GM23338 (cell line): Measurements from ENCODE around the gene FOXL1.
A peak's percentile ranks its signal among the peaks of the same experiment; 100 is the strongest.

Experiments used
- CTCF ChIP-seq, 2 experiments: fragments of 200-600 bp in 1 of 2; sonication (generic) in 1 of 2; conservative IDR thresholded peaks; 2 replicates each; pipeline versions ENCODE4 v1.5.1 to v1.6.1; 2016 to 2017; ENCODE audit warnings: antibody characterized with exemption in 2 of 2, low read depth in 2 of 2, mild to moderate bottlenecking in 2 of 2, moderate library complexity in 1 of 2
- ETS1 ChIP-seq: IDR thresholded peaks from 2 replicates; pipeline ENCODE4 v1.6.1; 2016; ENCODE audit warnings: antibody characterized with exemption
- EZH2 ChIP-seq: fragments of 200-600 bp; sonication (generic); IDR thresholded peaks from one replicate; pipeline ENCODE4 v1.8.0; 2017; ENCODE audit warnings: antibody characterized with exemption, mild to moderate bottlenecking, low read depth; ENCODE audit not compliant: unreplicated experiment
- EZH2phosphoT487 ChIP-seq: fragments of 200-600 bp; sonication (generic); IDR thresholded peaks from one replicate; pipeline ENCODE4 v1.8.1; 2018; ENCODE audit warnings: antibody characterized with exemption; ENCODE audit not compliant: unreplicated experiment
- JUNB ChIP-seq: IDR thresholded peaks from one replicate; pipeline ENCODE4 v1.6.1; 2016; ENCODE audit warnings: antibody characterized with exemption; ENCODE audit not compliant: unreplicated experiment
- POLR2AphosphoS5 ChIP-seq: IDR thresholded peaks from 2 replicates; pipeline ENCODE4 v1.6.1; 2016; ENCODE audit warnings: antibody characterized with exemption, low read depth
- REST ChIP-seq: IDR thresholded peaks from one replicate; pipeline ENCODE4 v1.6.1; 2018; ENCODE audit warnings: antibody characterized with exemption; ENCODE audit not compliant: unreplicated experiment

GRCh38 chr16:86553356-86553755 lies 25.0 kb upstream of the FOXL1 start:
- TF ChIP-seq CTCF (conservative IDR thresholded peaks at IDR 0.05; ENCODE audit: low read depth in 2 of 2) (0 out of 4 replicates have a peak, but pooled peaks of 1 of the 2 experiments have one; percentile 7), EZH2phosphoT487 (no peak), POLR2AphosphoS5 (no peak), JUNB (no peak), REST (no peak), ETS1 (no peak), EZH2 (no peak)
